SH-SY5Y (cell line): ENCODE measurements around the gene UPK3A.

ENCODE experiments used
- GATA2 ChIP-seq: IDR thresholded peaks from 2 replicates; pipeline ENCODE4 v1.6.1; 2011; ENCODE audit warnings: mild to moderate bottlenecking, low read depth, low read length
- GATA3 ChIP-seq: IDR thresholded peaks from 2 replicates; pipeline ENCODE4 v1.6.1; 2011; ENCODE audit warnings: low read depth, mild to moderate bottlenecking, low read length, moderate library complexity

GRCh38 chr22:45332001-45332400 is 47.3 kb downstream of the UPK3A start:
- TF ChIP-seq GATA3 (no peak), GATA2 (no peak)
